GM19193 (cell line): Measurements from ENCODE around the gene ZNF655.

Experiments used
- POLR2A ChIP-seq: IDR thresholded peaks from 4 replicates; pipeline ENCODE4 v1.6.1; 2011; ENCODE audit not compliant: insufficient read depth, insufficient read length; ENCODE audit errors: extremely low read depth

The ZNF655 gene

DNA sequence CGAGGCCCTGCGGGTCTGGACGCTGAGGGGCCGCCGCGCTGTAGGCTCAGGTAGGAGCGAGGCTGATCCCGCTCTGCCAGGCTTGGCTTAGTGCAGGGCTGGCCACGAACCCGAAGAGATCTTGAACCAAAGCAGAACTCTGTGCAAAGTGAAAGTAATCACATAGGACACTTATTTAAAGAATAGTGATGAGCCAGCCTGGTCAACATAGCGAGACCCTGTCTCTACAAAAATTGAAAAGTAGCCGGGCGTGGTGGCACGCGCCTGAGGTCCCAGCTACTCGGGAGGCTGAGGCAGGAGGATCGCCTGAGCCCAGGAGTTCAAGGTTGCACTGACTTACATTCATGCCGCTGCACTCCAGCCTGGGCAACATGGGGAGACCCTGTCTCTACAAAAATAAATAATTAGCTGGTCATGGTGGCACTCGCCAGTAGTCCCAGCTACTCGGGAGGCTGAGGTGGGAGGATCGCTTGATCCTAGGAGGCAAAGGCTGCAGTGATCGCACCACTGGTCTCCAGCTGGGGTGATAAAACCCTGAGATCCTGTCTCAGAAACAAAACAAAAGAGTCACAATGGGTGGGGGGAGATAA lies 58.8 kb downstream of the ZNF655 start:
- no peak for TF ChIP-seq POLR2A

GRCh38 chr7:99618726-99619125 lies 60.3 kb downstream of the ZNF655 start:
- TF ChIP-seq POLR2A, result no peak

- TF ChIP-seq POLR2A, result no peak
Observed at GRCh38 chr7:99619571-99620130, 61.2 kb downstream of the ZNF655 start.

- no peak for TF ChIP-seq POLR2A
Observed at GRCh38 chr7:99621271-99621670, 62.8 kb downstream of the ZNF655 start.

DNA sequence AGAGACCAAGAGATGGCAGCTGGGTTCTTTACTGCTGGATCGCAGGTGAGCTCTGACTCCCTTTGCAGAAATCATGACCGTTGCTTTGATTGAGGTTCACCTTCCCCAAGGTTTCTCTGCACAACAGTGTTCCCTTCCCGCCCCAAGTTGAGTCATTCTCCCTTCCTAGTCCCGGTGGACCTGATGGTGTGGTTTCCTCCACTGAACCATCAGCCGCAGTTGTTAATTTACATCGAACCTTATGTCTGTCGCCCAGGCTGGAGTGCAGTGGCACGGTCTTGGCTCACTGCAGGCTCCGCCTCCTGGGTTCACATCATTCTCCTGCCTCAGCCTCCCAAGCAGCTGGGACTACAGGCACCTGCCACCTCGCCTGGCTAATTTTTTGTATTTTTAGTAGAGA lies 64.2 kb downstream of the ZNF655 start:
- TF ChIP-seq POLR2A, result no peak

GRCh38 chr7:99623091-99623693 lies 64.8 kb downstream of the ZNF655 start:
- no peak for TF ChIP-seq POLR2A

DNA sequence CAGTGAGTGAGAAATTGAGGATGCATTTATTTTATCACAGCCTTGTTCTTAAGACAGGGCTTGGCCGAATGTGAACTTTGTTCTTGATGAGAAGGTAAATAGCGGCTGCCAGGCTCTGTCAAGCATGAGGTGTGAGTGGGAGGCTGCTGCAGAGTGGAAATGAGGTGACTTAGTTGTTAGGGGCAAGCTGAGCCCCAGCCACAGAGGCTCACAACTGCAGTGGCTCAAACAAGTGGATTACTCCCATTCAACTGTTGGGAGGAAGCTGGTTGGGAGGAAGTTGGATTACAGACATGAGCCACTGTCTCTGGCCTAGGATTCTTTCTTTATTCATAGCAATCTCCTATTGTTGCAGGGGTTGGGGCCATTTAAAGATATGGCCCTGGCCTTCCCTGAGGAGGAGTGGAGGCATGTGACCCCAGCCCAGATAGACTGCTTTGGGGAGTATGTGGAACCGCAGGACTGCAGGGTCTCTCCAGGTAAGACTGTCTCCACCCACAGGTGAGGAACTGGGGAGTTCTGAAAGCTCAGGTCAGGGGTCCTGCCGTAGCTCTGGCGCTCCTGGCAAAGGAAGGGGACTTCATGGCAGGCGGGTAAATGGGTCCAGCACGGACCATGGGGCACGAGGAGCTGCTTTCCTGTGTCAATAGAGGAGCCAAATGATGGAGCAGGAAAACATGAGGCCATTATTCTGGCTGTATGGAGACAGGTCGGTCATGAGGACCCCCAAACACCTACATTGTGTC lies 65.4 kb downstream of the ZNF655 start:
- no peak for TF ChIP-seq POLR2A

GRCh38 chr7:99624484-99624883 lies 66.0 kb downstream of the ZNF655 start:
- TF ChIP-seq POLR2A, result no peak

DNA sequence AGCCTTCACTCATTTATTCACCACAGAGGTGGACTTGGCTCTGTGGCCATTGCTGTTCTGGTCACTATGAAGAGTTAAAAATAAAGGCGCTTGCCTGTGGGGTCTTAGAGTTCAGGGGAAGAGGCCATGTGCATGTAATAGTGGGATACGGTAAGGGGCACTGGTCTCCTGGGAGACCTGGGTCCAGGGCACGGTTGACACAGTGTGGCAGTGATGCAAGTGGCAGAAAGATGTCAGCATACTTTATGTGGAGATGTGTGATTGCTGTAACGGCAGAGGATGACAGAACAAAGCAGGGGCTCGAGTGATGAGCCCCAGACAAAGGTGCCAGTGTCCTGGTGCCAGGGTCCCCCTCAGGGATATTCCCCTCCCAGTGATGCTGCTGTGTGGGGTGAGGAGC lies 66.9 kb downstream of the ZNF655 start:
- TF ChIP-seq POLR2A, result no peak

- TF ChIP-seq POLR2A, result no peak
Observed at GRCh38 chr7:99625961-99626360, 67.5 kb downstream of the ZNF655 start.
